SK-N-MC (cell line): Measurements from ENCODE around the gene FAM47E.

Source experiments
- EZH2 ChIP-seq: fragments of 200-600 bp; sonication (generic); IDR thresholded peaks from one replicate; pipeline ENCODE4 v1.6.1; 2017; ENCODE audit warnings: antibody characterized with exemption
- FOXP2 ChIP-seq: optimal IDR thresholded peaks from 2 replicates; pipeline ENCODE3; 2011; ENCODE audit warnings: mild to moderate bottlenecking, moderate library complexity; ENCODE audit not compliant: insufficient read depth; ENCODE audit errors: extremely low read length, control extremely low read depth
- POLR2AphosphoS5 ChIP-seq: IDR thresholded peaks from 2 replicates; pipeline ENCODE4 v1.6.1; 2012; ENCODE audit warnings: mild to moderate bottlenecking, low read depth, low read length, borderline replicate concordance

DNA sequence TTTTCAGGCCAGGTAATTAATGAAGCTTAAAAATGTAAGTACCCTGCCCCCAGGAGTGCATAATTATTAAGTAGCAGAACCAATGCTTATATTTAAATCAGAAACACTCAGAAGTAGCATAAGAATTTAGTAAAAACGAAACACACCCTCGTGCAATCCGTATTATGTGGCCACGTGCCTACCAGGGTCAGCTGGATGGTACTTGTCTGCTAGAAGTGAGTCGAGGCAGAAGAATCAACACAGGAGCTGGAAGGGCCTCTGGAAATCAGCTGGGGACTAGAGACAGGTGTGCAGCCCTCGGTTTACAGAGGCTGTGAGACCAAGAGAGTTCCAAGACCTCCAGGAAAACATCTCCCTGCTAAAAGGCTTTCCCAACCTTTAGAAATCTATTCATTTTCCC is 559 bp upstream of the FAM47E start:
- TF ChIP-seq POLR2AphosphoS5 (no peak), EZH2 (no peak), FOXP2 (no peak)
